HG03139 (cell line): ENCODE results near the gene HOXC10.

ENCODE experiments used
- ATAC-seq: cut with Tn5 transposase; IDR thresholded peaks from one replicate; pipeline ENCODE4 v1.9.1; 2021; ENCODE audit not compliant: unreplicated experiment

The HOXC10 gene

DNA sequence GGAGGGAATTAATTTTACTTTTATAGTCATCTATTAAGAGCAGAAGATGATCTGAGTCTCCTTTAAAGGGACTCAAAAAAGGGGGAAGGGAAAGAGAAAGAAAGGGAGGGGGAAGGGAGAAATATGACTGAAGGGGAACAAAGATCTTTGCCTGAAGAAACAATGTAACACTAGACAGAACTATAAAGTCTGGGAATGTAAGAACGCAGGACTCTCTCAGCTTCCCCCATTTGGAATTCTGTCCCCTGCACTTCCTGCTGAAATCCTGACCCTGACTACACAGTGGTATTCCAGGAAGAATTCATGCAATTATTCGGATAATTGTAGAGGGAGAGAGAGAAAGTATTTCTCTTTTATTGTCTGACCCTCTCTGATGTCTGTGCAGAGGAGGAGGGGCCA, 20.6 kb upstream of the HOXC10 start:
- ATAC-seq = no peak

DNA sequence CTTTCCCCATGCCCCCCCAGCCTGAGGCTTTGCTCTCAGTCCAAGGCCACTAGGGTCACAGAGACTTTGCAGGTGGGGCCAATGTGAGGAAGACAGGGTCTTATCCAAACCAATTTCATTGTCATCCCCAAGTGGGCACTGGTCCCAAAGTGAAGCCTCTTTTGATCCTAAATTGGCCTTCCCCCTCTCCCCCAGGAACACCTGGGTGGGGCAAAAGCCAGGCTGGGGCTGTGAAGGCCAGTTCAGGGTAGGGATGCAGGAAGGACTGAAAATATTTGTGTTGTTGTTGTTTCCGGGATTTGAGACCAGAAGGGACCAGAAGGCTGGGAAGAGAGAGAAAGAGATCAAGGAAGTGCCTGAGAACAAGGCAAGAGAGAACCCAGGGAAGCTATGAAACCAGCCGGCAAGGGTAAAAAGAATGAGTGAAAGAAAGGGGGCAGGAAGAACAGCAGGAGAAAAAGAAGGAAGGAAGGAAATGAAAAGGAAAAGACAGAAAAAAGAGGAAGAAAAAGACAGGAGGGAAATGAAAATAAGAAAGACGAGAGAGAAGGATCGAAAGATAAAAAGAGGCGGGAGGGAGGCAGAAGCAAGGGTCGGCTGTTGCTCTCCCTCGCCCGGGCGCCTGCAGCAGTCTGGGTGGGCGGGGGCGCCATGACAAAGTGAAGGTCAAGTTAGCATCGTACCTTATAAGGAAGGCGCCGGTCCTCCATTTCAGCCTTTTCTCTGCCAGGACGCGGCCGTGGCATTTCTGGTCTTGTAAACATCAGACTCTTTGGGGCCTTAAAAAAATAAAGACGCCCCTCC, 19.5 kb upstream of the HOXC10 start:
- ATAC-seq = no peak

DNA sequence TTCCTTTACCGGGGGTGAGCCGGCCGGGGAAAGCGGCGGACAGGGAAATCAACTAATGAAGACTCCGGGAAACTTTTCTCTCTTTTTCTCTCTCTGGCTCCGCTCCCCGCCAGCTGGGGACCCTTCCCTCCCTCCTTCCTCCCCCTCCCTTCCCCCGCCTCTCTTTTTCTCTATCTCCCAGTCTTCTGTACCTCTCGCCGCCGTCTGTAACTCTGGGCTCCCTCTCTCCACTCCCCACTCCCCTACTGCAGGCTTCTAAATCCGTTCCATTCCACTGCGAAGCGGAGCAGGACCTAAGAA, 18.9 kb upstream of the HOXC10 start:
- ATAC-seq = no peak

DNA sequence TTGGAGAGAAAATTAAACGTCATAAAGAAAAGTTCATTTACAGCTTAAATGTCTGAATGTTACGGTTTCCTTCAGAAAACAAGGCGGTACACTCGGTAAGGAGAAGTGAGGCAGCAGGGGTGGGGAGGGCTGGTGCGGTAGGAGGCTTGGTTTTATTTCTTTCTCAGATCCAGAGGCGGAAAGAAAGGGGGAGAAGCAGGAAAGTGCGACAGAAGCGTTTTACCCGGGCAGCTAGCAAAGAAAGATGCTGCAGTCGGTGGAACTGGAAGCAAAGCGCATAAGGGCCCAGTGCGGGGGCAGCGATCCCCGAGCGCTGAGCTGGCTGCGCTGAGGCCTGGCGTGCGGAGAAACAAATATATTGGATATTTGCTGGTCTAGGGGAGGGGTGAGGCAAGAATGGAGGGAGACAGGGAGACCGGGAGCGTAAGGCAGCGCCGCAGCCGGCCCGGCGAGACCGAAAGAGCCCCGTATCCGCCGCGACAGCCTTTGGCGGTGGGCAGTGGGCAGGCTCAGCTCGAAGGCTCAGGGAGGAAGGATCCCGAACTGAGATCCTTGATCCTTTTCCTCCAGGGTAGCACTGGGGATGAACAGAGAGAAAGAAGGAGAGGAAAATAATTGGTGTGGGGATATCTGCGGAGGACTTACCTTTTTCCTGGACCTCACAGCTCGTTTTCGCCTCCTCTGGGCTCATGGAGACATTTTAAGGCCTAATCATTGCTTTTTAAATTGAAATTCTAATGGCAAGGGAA, 18.4 kb upstream of the HOXC10 start:
- ATAC-seq = no peak

DNA sequence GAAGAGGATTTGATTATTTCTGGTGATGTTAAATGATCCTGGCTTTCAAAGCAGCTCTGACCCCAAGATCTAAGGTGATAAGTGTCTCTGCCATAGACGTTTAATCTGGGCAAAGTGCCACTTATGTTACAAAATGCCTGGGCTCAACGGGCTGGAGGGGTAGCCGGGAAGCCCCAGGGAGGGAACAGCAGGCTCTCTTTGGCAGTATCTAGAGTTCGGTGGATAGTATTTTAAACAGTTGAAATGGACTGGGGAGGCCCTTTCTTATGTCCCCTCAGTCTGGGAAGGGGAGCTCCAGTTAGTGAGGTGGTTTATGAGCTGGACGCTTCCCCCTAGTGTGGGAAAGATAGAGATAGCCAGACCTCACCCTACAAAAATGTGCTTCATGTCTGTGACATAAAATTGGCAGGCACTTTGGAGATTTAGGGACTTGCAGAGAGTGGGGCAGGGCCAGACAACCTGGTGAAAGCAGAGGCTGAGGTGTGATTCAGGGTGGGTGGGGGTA, 17.5 kb upstream of the HOXC10 start:
- no peak for ATAC-seq

DNA sequence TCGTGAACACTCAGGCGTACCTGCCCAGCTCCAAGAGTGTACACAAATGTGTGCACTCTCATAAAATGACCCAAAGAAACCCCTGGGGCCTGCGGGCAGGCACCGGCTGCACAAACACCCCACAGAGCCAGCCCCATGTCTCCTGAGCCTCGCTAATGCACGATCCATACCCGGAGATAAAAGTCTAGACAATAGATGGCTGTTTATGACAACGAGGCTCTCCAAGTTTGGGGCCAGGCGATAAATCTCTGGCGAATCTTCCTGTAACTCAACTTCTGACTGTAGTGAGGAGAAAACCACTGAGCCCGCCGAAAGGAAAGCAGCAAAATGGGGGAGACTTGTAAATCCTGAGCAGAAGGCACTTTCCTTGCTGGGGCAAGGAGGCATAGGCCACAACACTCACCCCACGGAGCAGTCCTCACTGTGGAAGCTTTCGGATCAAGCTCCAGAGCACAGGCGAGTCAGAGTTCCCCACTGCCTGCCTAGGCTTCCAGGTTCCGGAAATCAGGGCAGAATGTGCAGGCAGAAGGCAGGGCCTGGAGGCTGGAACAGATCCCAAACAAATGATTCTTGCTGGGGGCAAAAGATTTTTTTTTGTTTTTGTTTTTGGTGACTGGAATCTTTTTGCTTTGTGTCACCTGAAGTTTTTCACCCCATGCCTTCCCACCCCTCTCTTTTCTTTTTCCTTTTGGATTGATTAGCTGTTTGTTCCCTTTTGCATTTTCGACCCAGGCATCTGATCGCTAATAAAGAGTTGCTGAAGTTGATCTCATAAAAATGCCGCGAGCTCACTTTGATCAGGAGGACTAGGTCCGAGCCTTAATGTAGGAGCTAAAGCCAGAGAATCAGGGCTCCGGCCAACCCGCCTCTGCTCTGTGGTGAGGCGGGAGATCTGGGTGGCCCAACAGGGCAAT, 16.5 kb upstream of the HOXC10 start:
- no peak for ATAC-seq

DNA sequence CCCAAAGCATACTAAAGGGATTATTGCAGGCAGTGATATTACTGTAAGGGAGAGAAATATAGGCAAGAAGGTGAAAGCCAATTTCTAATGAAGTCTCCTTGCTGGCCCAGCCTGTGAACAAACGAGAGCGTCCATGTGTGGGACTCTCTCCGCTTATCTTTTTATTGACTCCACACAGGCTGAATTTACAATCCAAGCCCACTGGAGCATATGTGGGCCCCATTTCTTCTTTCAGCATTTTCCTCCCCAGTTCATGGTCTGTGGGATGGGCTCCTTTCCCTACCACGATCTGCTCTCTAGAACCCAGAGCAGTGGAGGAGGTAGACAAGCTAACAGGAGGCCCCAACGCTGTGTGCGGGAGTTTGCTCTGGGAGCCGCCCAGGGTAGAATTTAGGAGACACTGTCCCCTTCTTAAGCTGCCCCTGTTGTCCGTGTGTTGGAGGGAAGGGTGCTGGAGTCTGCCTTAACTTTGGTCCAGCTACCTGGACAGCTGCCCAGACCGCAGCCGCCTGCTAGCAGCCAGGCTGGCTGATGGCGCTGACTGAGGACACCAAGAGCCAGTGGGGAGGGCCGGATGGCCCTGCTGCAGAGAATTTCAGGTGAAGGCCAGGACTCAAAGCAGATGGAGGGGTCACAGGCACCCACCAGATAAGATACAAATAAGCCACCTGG, 15.2 kb upstream of the HOXC10 start:
- ATAC-seq = no peak

DNA sequence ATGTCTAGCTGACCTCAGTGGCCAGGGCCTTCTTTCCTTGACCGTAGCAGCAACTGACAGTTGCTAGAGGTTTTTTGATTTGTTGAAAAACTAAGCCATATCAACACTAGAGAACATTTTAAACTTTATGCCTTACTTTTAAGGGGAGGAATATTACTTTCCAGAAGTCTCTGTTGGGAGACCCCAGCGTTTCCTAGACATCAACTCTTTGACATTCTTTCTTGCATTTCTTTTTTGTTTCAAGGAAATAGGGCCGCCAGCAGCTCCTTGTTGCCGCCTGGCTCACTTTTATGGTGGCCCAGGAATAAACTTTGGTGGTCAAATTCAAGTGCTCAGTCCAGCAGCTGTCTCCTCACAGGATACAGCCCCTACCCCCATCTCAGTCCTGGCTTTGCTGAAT, 14.5 kb upstream of the HOXC10 start:
- ATAC-seq = no peak

DNA sequence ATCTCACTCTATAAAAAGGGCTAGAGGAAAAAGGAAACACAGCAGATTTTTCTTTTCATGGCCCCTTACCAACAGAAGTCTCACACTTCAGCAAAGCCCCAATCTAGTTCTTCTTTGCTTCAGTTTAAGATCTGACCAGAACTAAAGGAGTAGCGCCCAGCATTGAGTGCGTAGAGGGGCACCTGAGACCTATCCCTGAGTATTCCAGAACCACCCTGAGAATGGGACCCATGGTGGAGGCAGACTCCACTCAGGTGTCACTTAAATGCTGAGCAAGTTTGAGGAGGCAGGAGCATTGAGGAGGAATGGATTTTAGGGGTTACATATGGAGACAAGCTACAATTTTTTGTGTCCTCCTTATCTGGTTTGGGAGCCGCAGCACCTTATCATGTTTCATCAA, 13.8 kb upstream of the HOXC10 start:
- no peak for ATAC-seq

DNA sequence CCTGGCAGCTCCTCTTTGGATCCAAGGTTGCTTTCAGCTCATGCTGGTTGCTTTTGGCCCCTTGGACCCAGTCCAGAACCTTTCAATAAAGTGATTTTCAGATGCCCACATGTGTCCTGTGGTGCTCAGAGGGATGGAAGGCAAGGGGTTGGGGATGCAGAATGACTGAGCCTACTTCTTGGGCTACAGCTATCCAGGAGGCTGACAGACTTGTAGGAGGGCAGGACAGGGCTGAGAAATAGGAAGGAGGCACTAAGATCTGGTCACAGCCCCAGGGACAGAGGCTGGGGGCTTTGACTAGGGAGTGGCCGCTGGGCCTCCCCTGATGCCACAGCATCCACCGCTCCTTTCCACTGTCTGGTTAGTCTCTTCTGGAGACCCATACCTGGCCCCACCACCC, 13.3 kb upstream of the HOXC10 start:
- ATAC-seq = no peak

DNA sequence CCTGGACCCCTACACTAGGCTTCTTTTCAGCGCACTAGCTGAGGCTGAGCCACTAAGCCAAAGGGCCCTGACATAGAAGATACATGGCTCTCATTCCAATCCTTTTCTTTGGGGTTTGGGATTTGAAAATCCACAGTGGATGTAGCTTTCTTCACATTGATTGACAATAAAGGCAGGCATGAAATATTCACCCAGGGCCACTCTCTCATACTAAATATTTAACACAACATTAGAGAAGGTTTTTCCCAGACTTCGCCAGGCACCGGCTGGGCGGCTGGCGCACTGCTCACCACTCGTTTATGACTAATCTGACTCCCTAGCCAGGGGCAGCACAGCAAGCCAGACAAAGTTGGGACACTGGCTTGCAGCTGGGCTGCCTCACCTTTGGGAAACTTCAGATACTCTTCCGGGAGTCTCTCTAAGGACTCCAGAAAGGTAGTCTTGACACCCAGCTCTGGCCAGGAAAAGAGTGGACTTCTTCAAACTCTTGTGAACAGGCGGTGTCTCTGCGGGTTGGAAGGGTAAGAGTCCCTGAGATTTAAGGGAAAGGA, 12.7 kb upstream of the HOXC10 start:
- no peak for ATAC-seq

DNA sequence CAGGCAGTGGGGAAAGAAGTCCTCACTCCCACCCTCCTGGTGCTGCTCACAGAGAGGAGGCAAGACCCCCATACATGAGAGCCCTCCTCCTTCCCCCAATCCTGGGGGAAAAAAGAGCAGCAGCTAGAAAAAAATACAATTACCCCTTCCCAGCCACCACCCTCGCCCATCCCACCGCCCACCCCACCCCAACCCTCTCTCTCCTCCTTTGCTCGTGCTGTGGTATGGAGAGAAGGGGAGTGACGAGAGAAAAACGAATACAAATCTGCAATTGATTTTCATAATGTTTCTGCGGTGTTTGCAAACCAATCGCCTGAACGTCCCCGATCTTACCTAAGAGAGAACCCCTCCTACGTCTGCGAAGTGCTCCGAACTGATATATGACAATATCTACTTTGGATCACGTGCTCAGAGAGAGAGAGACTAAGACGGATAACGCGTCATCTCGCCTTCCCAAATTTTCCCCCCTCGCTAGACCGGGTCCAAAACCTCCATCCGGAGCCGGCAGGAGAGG, 12.2 kb upstream of the HOXC10 start, which contains the start of gene HOXC11:
TSS of gene HOXC11 (plus strand) at position 405 of the 514 bp plus-strand sequence. CDS start 116 bp downstream, outside the sequence.
- no peak for ATAC-seq

DNA sequence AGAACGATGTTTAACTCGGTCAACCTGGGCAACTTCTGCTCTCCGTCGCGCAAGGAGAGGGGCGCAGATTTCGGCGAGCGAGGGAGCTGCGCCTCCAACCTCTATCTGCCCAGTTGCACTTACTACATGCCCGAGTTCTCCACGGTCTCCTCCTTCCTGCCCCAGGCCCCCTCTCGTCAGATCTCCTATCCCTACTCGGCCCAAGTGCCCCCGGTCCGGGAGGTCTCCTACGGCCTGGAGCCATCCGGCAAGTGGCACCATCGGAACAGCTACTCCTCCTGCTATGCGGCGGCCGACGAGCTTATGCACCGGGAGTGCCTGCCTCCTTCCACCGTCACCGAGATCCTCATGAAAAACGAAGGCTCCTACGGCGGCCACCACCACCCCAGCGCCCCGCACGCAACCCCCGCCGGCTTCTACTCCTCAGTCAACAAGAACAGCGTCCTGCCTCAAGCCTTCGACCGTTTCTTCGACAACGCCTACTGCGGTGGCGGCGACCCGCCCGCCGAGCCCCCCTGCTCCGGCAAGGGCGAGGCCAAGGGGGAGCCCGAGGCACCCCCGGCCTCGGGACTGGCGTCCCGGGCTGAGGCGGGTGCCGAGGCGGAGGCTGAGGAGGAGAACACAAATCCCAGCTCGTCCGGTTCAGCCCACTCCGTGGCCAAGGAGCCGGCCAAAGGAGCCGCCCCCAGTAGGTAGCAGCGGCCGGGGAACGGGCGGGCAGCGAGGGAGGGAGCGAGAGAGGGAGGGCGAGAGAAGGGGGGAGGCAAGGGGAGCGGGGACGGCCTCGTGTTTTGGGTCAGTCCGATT, 11.5 kb upstream of the HOXC10 start:
- no peak for ATAC-seq

DNA sequence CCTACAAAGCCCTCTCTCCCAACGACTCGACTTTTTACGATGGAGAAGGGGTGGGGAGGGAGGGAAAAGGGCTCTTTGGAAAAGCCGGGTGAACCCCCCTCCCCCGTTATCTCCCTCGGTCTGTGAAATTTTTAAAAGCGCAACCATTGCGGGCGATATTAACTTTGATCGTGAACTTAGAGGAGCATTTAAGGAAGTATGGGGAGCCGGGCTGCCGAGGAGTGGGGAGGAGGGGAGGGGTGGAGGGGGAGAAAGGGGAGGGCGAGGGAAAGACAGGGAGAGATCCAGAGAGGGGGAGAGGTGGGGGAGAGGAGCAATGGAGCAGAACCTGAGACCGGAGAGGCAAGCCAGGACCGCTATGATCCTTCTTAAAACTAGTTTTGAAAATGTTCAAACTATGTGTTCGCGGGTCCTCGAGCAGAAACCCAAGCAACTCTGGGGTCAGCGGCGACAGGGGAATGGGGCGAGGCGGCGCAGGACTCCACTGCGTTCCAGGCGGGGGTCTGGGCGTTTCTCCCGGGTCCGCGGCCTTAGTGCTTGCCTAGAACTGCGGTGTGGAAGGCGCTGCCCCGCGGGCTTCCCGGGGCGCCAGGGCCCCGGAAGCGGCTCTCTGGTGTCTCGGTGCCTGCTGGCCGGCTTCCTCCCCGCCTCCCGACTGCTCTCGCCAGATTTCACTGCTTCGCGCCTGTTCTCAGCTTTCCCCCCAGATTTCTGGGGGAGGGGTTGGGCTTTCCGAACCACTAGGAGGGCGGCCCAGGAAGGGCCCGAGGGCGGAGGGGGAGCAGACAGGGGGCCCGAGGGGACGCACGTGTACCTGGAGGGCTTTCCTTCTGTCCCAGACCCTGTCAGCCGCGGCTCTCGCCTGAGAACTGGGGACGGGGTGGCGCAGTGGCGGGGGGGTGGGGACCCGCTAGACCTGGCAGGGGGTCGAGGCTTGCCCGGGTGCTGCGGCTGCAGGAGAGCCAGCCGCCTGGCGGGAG, 10.6 kb upstream of the HOXC10 start, which contains the start of gene HOTAIR:
TSS of gene HOTAIR (minus strand) at position 871 of the 980 bp plus-strand sequence.
- no peak for ATAC-seq

DNA sequence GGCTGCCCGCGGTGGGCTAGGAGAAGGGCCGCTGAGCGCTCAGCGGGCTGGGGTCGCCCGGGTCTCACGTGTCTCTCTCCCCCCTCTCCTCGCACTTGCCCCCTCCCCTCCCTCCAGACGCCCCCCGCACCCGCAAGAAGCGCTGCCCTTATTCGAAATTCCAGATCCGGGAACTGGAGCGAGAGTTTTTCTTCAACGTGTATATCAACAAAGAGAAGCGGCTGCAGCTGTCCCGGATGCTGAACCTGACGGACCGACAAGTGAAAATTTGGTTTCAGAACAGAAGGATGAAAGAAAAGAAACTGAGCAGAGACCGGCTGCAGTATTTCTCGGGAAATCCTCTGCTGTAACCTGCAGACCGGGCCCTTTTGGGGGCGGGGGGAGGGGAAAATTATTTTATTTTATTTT, 9.9 kb upstream of the HOXC10 start:
- ATAC-seq = no peak

DNA sequence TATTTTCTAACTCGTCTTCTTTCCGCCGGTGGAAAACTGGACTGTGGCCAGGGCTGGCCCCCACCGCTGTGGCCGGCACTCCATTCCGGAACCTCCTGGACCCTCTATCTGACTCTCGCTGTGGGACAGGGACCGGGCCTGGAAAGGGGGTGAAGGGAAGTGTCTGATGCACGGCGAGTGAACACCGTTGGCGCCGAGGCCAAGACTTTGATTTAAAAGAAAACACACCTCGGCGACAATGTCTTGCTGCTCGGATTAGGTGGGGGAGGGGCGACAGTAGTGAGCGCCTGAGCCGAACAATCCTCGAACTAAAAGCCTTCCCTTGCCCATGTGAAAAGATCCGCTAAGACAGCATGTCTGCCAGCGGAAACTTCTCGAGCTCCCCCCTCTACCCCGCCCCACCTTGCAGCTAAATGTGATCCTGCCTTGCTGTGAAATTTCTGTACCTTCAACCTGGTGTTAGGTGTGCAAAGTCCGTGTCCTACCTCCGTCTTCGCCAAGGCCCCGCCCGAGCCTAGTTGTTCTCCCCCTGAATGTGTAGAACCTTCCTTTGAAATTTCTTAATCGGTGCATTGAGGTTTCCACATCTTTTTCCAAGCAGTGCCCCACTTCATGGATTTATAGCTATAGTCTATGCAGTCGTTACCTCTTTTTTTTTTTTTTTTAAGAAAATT, 9.3 kb upstream of the HOXC10 start:
- no peak for ATAC-seq

DNA sequence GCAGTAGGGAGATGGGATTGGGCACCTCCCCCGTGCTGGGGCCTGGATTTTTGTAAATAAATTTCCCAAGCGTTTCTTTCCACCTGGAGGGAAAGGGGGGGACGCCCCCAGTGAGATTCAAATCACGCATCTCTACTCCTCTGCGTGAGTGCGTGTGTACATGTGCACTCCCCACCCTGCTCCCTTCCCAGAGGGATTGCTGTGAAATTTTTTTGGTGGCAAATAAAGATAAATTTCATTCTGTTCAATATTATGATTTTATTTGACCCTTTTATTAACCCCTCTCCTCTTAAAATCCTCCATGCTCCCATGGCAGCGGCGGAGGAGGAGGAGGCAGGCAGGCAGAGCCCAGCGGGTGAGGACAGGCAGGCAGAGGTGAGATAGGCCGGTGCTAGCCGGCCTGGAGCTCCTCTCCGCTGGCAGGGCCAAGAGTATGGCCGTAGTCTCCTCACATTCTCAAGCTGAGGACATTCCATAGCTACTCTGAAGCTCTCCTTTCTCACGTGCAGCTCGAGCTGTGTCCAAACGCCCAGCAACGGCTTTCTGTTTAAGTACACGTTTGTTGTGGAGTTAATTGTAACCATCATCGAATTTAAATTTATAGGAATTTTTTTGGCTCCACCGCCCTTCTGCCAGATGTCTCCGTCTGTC, 8.6 kb upstream of the HOXC10 start:
- ATAC-seq = no peak
